Measurements from ENCODE around the gene YWHAE.

YWHAE gene

GRCh38 chr17:1298606-1299005, 101.4 kb downstream of the YWHAE start:
- H3K27me3 ChIP-seq (ENCODE audit: low read length) = no peaks in the 10 kb centered on the region
- no peak overlapping the region for H3K27ac ChIP-seq (ENCODE audit: low read depth, low read length)
- H3K79me2 ChIP-seq (ENCODE audit: insufficient read depth, low read length) = no peaks in the 10 kb centered on the region
- no peaks in the 10 kb centered on the region for H3K36me3 ChIP-seq (ENCODE audit: low read length)
- H3K9me2 ChIP-seq (replicated peaks; ENCODE audit: insufficient read depth, low read length) = no peaks in the 10 kb centered on the region
- no peak overlapping the region for H2AFZ ChIP-seq (ENCODE audit: low read depth, low read length, severe bottlenecking)
- no peaks in the 10 kb centered on the region for H4K20me1 ChIP-seq (ENCODE audit: low read depth, low read length)
- H3K4me2 ChIP-seq (ENCODE audit: low read depth, low read length, poor library complexity, severe bottlenecking) = no peak overlapping the region
- no peak overlapping the region for H3K4me3 ChIP-seq (ENCODE audit: insufficient read depth, low read length, poor library complexity, severe bottlenecking)
- TF ChIP-seq CTCF (IDR thresholded peaks at IDR 0.05; ENCODE audit: insufficient read depth, low read length, poor library complexity, severe bottlenecking) = no peak
- no peak for TF ChIP-seq EZH2phosphoT487 (conservative IDR thresholded peaks at IDR 0.05; ENCODE audit: low read length)
- no peak overlapping the region for H3K9ac ChIP-seq (ENCODE audit: low read length)
- no peaks in the 10 kb centered on the region for H3K9me3 ChIP-seq (ENCODE audit: insufficient read depth, low read length)
- no peaks in the 10 kb centered on the region for H3F3A ChIP-seq (ENCODE audit: insufficient read depth)
